Upper lobe of left lung (tissue), 4 donors: ENCODE measurements around the gene CCNB3.
A peak's percentile ranks its signal among the peaks of the same experiment; 100 is the strongest.

Experiments used
- CTCF ChIP-seq, 6 experiments: fragments of 450-650 bp in 4 of 6; fragments of 200-600 bp in 2 of 6; sonication (generic) in 2 of 6; IDR thresholded peaks; one replicate each; pipeline ENCODE4 v1.5.1; 2016 to 2019; ENCODE audit warnings: antibody characterized with exemption in 6 of 6
- POLR2A ChIP-seq, 4 donors: fragments of 450-650 bp; IDR thresholded peaks; one replicate each; pipeline ENCODE4 v1.5.1; 2016 to 2017; ENCODE audit warnings: antibody characterized with exemption in 4 of 4, mild to moderate bottlenecking in 2 of 4
- POLR2AphosphoS5 ChIP-seq, 2 donors: sonication (generic); formaldehyde crosslinking; IDR thresholded peaks; one replicate each; pipeline ENCODE4 v1.5.1; 2017; ENCODE audit warnings: antibody characterized with exemption in 2 of 2

- TF ChIP-seq POLR2A (IDR thresholded peaks at IDR 0.05) (peak in 1 of 4 donors; percentile 32), POLR2AphosphoS5 (IDR thresholded peaks at IDR 0.05) (no peak), CTCF (IDR thresholded peaks at IDR 0.05) (peak; percentile 41 to 61 (median 48))
These were observed at the start of gene CCNB3 for GRCh38 chrX:50204364-50204899.
